ENCODE measurements around the gene VPS4B. TPM values are rescaled to one million over a fixed set of nuclear protein-coding genes. Genes with fewer than 3 reads are reported as not detected.

Gene VPS4B
- total RNA-seq, 2 donors from 2014 or later = 28.3 to 31.7 TPM

DNA sequence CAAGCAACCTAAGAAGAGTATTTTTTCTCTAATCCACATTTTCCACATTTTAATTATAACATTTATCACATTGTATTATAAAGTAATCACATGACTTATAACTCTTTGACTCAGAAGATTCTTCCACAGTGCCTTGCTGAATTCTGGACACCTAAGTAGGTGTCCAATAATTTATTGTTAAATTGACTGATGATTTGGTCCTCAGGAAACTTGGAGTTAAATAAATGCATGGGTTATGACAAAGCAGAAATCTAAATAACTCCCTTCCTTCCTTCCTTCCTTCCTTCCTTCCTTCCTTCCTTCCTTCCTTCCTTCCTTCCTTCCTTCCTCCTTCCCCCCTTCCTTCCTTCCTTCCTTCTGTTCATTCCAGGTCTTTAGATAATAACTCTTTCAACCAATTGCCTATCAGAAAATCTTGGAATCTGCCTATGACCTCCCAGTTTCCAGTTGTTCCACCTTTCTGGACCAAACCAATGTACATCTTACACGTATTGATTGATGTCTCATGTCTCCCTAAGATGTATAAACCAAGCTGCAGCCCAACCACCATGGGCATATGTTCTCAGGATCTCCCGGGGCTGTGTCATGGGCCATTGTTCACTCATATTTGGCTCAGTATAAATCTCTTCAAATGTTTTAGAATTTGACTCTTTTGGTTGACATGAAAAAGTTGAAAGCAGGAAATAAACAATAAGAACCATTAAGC is 44.8 kb downstream of the VPS4B start:
- WGBS = 80% methylated on average over 2 of the region's 2 CpGs
- H3K36me3 ChIP-seq = no peaks in the 10 kb centered on the region
- no peak overlapping the region for H3K4me3 ChIP-seq
- no peak for TF ChIP-seq POLR2A (IDR thresholded peaks at IDR 0.05)
- no peak for TF ChIP-seq POLR2AphosphoS5 (IDR thresholded peaks at IDR 0.05)
- no peak for DNase-seq (ENCODE audit: low spot score)
- no peak overlapping the region for H3K27ac ChIP-seq
- no peaks in the 10 kb centered on the region for H3K9me3 ChIP-seq
- intact Hi-C loops (cut with DNase I) = no loop called here
- no peaks in the 10 kb centered on the region for H3K4me1 ChIP-seq (replicated peaks)
- H3K27me3 ChIP-seq (replicated peaks; ENCODE audit: insufficient read depth) = no peaks in the 10 kb centered on the region

DNA sequence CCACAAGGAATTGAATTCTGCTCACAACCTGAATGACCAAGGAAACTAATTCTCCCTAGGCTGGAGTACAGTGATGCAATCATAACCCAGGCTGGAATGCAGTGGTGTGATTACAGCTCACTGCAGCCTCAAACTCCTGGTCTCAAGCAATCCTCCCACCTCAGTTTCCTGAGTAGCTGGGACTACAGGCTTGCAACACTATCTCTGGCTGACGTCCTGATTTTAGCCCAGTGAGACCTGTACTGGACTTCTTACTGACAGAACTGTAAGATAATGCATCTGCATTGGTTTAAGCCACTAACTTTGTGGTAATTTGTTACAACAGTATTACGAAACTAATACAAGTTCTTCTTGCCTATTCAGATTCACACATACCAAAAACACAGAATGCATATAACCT is 45.7 kb downstream of the VPS4B start:
- H3K4me3 ChIP-seq = no peak overlapping the region
- TF ChIP-seq POLR2A (IDR thresholded peaks at IDR 0.05) = no peak
- no peak for TF ChIP-seq POLR2AphosphoS5 (IDR thresholded peaks at IDR 0.05)
- TF ChIP-seq, protein P1, sequence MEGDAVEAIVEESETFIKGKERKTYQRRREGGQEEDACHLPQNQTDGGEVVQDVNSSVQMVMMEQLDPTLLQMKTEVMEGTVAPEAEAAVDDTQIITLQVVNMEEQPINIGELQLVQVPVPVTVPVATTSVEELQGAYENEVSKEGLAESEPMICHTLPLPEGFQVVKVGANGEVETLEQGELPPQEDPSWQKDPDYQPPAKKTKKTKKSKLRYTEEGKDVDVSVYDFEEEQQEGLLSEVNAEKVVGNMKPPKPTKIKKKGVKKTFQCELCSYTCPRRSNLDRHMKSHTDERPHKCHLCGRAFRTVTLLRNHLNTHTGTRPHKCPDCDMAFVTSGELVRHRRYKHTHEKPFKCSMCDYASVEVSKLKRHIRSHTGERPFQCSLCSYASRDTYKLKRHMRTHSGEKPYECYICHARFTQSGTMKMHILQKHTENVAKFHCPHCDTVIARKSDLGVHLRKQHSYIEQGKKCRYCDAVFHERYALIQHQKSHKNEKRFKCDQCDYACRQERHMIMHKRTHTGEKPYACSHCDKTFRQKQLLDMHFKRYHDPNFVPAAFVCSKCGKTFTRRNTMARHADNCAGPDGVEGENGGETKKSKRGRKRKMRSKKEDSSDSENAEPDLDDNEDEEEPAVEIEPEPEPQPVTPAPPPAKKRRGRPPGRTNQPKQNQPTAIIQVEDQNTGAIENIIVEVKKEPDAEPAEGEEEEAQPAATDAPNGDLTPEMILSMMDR (IDR thresholded peaks at IDR 0.05) = no peak
- DNase-seq (ENCODE audit: low spot score) = no peak
- intact Hi-C loops (cut with DNase I) = no loop called here
- no peaks in the 10 kb centered on the region for H3K4me1 ChIP-seq (replicated peaks)
- WGBS = 87% methylated on average over 2 of the region's 2 CpGs
- H3K27me3 ChIP-seq (replicated peaks; ENCODE audit: insufficient read depth) = no peaks in the 10 kb centered on the region
- no peak overlapping the region for H3K27ac ChIP-seq
- H3K36me3 ChIP-seq = no peaks in the 10 kb centered on the region
- H3K9me3 ChIP-seq = no peaks in the 10 kb centered on the region

DNA sequence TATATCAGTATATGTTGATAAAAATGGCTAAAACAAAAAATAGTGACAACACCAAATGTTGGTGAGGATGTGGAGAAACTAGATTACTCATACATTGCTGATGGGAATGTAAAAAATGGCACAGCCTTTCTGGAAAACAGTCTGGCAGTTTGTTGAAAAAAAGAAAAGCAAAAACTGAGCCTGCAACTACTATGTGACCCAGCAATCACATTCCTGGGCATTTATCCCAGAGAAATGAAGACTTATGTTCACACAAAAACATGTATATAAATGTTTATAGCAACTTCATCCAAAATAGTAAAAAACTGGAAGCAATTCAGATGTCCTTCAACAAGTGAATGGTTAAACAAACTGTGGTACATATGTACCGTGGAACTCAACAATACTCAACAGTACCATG is 47.7 kb downstream of the VPS4B start:
- Histone ChIP-seq H3K27me3 (replicated peaks; ENCODE audit: insufficient read depth) (no peaks in the 10 kb centered on the region), H3K27ac (no peak overlapping the region), H3K4me1 (replicated peaks) (no peaks in the 10 kb centered on the region), H3K4me3 (no peak overlapping the region), H3K36me3 (no peaks in the 10 kb centered on the region), H3K9me3 (no peaks in the 10 kb centered on the region)
- 19% methylated on average over 1 of the region's 1 CpG for WGBS
- intact Hi-C loops (cut with DNase I) = no loop called here
- no peak for DNase-seq (ENCODE audit: low spot score)
- TF ChIP-seq POLR2A (IDR thresholded peaks at IDR 0.05) (no peak), POLR2AphosphoS5 (IDR thresholded peaks at IDR 0.05) (no peak)
- TF ChIP-seq, protein P1 (IDR thresholded peaks at IDR 0.05) = no peak

DNA sequence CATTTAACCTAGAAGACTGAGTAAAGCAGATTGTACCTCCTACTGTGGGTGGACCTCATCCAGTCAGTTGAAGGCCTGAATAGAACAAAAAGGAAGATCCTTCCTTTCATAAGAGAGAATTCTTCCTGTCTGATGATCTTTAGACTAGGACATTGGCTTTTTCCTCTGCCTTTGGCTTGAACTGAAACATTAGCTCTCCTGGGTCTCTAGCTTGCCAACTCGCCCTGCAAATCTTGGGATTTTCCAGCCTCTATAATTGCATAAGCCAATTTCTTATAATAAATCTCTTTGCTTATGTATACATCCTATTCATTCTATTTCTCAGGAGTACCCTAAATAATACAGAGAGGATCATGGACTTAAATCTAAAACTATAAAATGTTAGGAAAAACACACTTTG is 49.1 kb downstream of the VPS4B start:
- intact Hi-C loops (cut with DNase I) = no loop called here
- H3K4me1 ChIP-seq (replicated peaks) = no peaks in the 10 kb centered on the region
- TF ChIP-seq POLR2A (IDR thresholded peaks at IDR 0.05) (no peak), POLR2AphosphoS5 (IDR thresholded peaks at IDR 0.05) (no peak)
- TF ChIP-seq, protein P1 (IDR thresholded peaks at IDR 0.05) = no peak
- H3K27ac ChIP-seq = no peak overlapping the region
- no peak overlapping the region for H3K4me3 ChIP-seq
- WGBS = 97% methylated on average over 1 of the region's 1 CpG
- H3K9me3 ChIP-seq = no peaks in the 10 kb centered on the region
- no peaks in the 10 kb centered on the region for H3K27me3 ChIP-seq (replicated peaks; ENCODE audit: insufficient read depth)
- H3K36me3 ChIP-seq = no peaks in the 10 kb centered on the region
- no peak for DNase-seq (ENCODE audit: low spot score)

DNA sequence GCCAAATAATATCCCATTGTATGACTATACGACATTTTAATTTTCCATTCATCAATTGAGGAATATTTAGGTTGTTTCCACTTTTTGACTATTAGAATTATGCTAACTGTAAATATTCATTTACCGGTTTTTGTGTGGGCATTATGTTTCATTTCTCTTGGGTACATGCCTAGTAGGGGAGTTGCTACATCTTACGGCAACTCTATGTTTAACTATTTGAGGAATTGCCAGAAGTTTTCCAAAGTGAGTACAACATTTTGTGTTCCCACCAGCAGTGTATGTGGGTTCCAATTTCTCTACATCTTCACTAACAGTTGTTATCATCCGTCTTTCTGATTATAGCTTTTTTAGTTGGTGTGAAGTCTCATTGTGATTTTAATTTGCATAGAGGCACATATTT is 53.7 kb downstream of the VPS4B start:
- intact Hi-C loops (cut with DNase I) = no loop called here
- DNase-seq (ENCODE audit: low spot score) = no peak
- Histone ChIP-seq H3K36me3 (no peaks in the 10 kb centered on the region), H3K27ac (no peak overlapping the region), H3K4me1 (replicated peaks) (no peaks in the 10 kb centered on the region), H3K4me3 (no peak overlapping the region), H3K9me3 (no peaks in the 10 kb centered on the region), H3K27me3 (replicated peaks; ENCODE audit: insufficient read depth) (no peaks in the 10 kb centered on the region)
- 64% methylated on average over 4 of the region's 4 CpGs for WGBS
- TF ChIP-seq, protein P1 (IDR thresholded peaks at IDR 0.05) = no peak
- TF ChIP-seq POLR2A (IDR thresholded peaks at IDR 0.05) (no peak), POLR2AphosphoS5 (IDR thresholded peaks at IDR 0.05) (no peak)

All from prostate gland (tissue), 2 donors.